GM12878 (cell line): ENCODE measurements around the gene PAGE4. TPM values are rescaled to one million over a fixed set of nuclear protein-coding genes. Genes with fewer than 3 reads are reported as not detected.
A peak's percentile ranks its signal among the peaks of the same experiment; 100 is the strongest.

Source experiments
- ATAC-seq: fragments of 200-7000 bp; cut with Tn5 transposase; 3 replicates; pipeline ENCODE4 v1.9.1; 2020; ENCODE audit warnings: mild to moderate bottlenecking, moderate library complexity
- BruUV-seq: library from RNA; stranded (reverse); fragments of 400-500 nt; replicated peaks from 2 replicates; lab custom pipeline; 2021; lab: Mats Ljungman, UMichigan
- CTCF ChIA-PET: fragments of 300-600 bp; sonication (Branson Sonifier 250); formaldehyde crosslinking; extraction: SDS; loops from one replicate; lab custom pipeline; 2021; ENCODE audit warnings: inconsistent platforms; lab: Yijun Ruan, JAX
- POLR2A ChIA-PET: fragments of 350-600 bp; formaldehyde crosslinking; extraction: SDS; loops from one replicate; lab custom pipeline; 2021; ENCODE audit warnings: inconsistent platforms; lab: Charles Lee
- RAD21 ChIA-PET: fragments of 300-600 bp; sonication (Branson Sonifier 250); formaldehyde crosslinking; loops from one replicate; lab custom pipeline; 2023; ENCODE audit warnings: antibody characterized with exemption; ENCODE audit not compliant: unreplicated experiment; lab: Charles Lee
- SMC1A ChIA-PET: fragments of 300-600 bp; sonication (Branson Sonifier 250); formaldehyde crosslinking; loops from one replicate; lab custom pipeline; 2023; ENCODE audit not compliant: unreplicated experiment, uncharacterized antibody; lab: Charles Lee
- DNase-seq: peaks from one replicate; pipeline ENCODE4 v3.0.0-alpha.2; 2011; ENCODE audit warnings: low read depth, low spot score
- FAIRE-seq: peaks from 3 replicates; lab custom pipeline; 2011; peaks lifted over from hg19 to GRCh38; lab: Jason Lieb, UNC
- H2AFZ ChIP-seq: 2 replicates; pipeline ENCODE4 v1.6.0; 2011; ENCODE audit warnings: low read depth, low read length, control low read depth; ENCODE audit not compliant: control insufficient read depth
- H3K27ac ChIP-seq: 2 replicates; pipeline ENCODE4 v1.5.1; 2011; ENCODE audit warnings: control low read depth; ENCODE audit not compliant: control insufficient read depth, insufficient read depth
- H3K27me3 ChIP-seq, 2 experiments: replicated peaks in 1 of 2; 2 replicates each; pipeline versions ENCODE4 v1.6.0 to v1.6.1; 2011; ENCODE audit warnings: low read length in 1 of 2; ENCODE audit not compliant: control insufficient read depth in 2 of 2, insufficient read depth in 2 of 2
- H3K36me3 ChIP-seq, 2 experiments: 2 replicates each; pipeline ENCODE4 v1.5.1; 2011; ENCODE audit warnings: low read length in 1 of 2; ENCODE audit not compliant: control insufficient read depth in 2 of 2, insufficient read depth in 2 of 2
- H3K4me1 ChIP-seq: 2 replicates; pipeline ENCODE4 v1.6.1; 2011; ENCODE audit warnings: mild to moderate bottlenecking, low read length, moderate library complexity, mixed read lengths; ENCODE audit not compliant: control insufficient read depth, insufficient read depth
- H3K4me2 ChIP-seq: 2 replicates; pipeline ENCODE4 v1.6.0; 2011; ENCODE audit warnings: control low read depth; ENCODE audit not compliant: control insufficient read depth, insufficient read depth
- H3K4me3 ChIP-seq: fragments of 200-600 bp; sonication (generic); 2 replicates; pipeline ENCODE4 v1.5.1; 2016
- H3K79me2 ChIP-seq: 2 replicates; pipeline ENCODE4 v1.6.0; 2011; ENCODE audit warnings: low read length; ENCODE audit not compliant: control insufficient read depth, insufficient read depth
- H3K9ac ChIP-seq: 2 replicates; pipeline ENCODE4 v1.8.0; 2011; ENCODE audit warnings: low read length, control low read depth, mixed read lengths; ENCODE audit not compliant: control insufficient read depth, insufficient read depth
- H3K9me3 ChIP-seq: replicated peaks from 3 replicates; pipeline ENCODE4 v1.5.1; 2011; ENCODE audit warnings: mild to moderate bottlenecking, low read length; ENCODE audit not compliant: control insufficient read depth, insufficient read depth
- H4K20me1 ChIP-seq: 2 replicates; pipeline ENCODE4 v1.6.0; 2011; ENCODE audit not compliant: control insufficient read depth, insufficient read depth
- BHLHE40 ChIP-seq, 2 experiments: fragments of 450-650 bp in 1 of 2; IDR thresholded peaks; 2 replicates each; pipeline ENCODE4 v1.6.1; 2011 to 2017; ENCODE audit warnings: low read depth in 2 of 2, borderline replicate concordance in 1 of 2, improper control_type of control experiment in 1 of 2, low read length in 1 of 2, mild to moderate bottlenecking in 1 of 2
- HCFC1 ChIP-seq: fragments of 150-350 bp; IDR thresholded peaks from 2 replicates; pipeline ENCODE4 v1.6.1; 2014; ENCODE audit warnings: low read length
- NR2C2 ChIP-seq: IDR thresholded peaks from 2 replicates; pipeline ENCODE4 v1.6.1; 2011; ENCODE audit warnings: borderline replicate concordance, low read depth; ENCODE audit not compliant: control insufficient read depth, insufficient read length
- in situ Hi-C: fragments of 300-500 bp; cut with MboI; formaldehyde crosslinking; loops from 9 replicates; pipeline ENCODE4 v1.14.3; 2018; ENCODE audit warnings: mixed read lengths
- intact Hi-C: fragments of 100-400 bp; cut with micrococcal nuclease; formaldehyde crosslinking; loops from one replicate; pipeline ENCODE4 v1.14.2; 2022; ENCODE audit not compliant: unreplicated experiment
- polyA plus RNA-seq, 11 experiments: library from polyadenylated mRNA; depleted of rRNA in 4 of 11; unstranded in 6 of 11; stranded (reverse) in 5 of 11; fragments of >200 nt; fragmentation: Nextera tagmentation in 4 of 11; fragmentation: Illumina TruSeq in 1 of 11; extraction: Ambion mirVana in 4 of 11; extraction: Trizol in 1 of 11; gene quantifications; 1 replicate in 1 of 11; 2 replicates in 10 of 11; pipeline versions ENCODE4 v1.2.1 to v1.2.3, GENCODE V29; 2011 to 2016; ENCODE audit warnings: inconsistent platforms in 2 of 11, missing spikeins in 2 of 11, low read depth in 1 of 11
- total RNA-seq, 4 experiments: library from RNA; depleted of rRNA in 3 of 4; stranded (reverse); fragments of >200 nt in 3 of 4; fragmentation: Illumina TruSeq in 1 of 4; extraction: Trizol in 1 of 4; gene quantifications; 2 replicates each; pipeline versions ENCODE4 v1.2.1 to v1.2.3, GENCODE V29; 2013 to 2021
- TF ChIP-seq, protein P1 (sequence below): fragments of 450-650 bp; formaldehyde crosslinking; IDR thresholded peaks from 2 replicates; pipeline ENCODE4 v1.4.0; 2020; ENCODE audit warnings: mild to moderate bottlenecking, moderate library complexity
- TF ChIP-seq, protein P2 (sequence below): fragments of 450-650 bp; IDR thresholded peaks from 2 replicates; pipeline ENCODE4 v1.6.1; 2017; ENCODE audit warnings: antibody characterized with exemption, mild to moderate bottlenecking, moderate library complexity
- TF ChIP-seq, protein P3 (sequence below): fragments of 450-650 bp; IDR thresholded peaks from 2 replicates; pipeline ENCODE4 v1.6.1; 2016; ENCODE audit warnings: mild to moderate bottlenecking, moderate library complexity, borderline replicate concordance

Gene PAGE4
- total and polyA plus RNA-seq, 10 of the 15 experiments (the other 5 are each of a cell fraction or from before 2014, with no cell fraction given): not detected

DNA sequence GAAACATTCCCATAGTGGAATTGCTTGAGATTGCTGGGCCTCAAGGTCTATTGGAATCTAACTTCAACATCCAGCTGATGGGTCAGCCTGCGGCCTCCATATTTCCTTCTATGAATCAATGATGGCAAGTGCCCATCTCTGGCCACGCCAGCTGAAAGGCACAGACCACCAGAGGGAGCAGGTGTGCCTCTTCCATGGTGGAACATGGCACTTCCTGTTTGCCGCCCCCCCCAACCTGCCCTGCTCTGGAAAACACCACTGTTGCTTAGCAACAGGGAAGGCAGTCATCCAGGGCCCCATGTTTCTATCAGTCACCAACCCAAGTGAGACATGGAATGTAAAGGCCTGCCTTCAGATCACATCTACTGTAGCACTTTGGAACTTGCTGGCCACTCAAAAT lies 11.6 kb downstream of the PAGE4 start (continued):
- TF ChIP-seq, protein P1, sequence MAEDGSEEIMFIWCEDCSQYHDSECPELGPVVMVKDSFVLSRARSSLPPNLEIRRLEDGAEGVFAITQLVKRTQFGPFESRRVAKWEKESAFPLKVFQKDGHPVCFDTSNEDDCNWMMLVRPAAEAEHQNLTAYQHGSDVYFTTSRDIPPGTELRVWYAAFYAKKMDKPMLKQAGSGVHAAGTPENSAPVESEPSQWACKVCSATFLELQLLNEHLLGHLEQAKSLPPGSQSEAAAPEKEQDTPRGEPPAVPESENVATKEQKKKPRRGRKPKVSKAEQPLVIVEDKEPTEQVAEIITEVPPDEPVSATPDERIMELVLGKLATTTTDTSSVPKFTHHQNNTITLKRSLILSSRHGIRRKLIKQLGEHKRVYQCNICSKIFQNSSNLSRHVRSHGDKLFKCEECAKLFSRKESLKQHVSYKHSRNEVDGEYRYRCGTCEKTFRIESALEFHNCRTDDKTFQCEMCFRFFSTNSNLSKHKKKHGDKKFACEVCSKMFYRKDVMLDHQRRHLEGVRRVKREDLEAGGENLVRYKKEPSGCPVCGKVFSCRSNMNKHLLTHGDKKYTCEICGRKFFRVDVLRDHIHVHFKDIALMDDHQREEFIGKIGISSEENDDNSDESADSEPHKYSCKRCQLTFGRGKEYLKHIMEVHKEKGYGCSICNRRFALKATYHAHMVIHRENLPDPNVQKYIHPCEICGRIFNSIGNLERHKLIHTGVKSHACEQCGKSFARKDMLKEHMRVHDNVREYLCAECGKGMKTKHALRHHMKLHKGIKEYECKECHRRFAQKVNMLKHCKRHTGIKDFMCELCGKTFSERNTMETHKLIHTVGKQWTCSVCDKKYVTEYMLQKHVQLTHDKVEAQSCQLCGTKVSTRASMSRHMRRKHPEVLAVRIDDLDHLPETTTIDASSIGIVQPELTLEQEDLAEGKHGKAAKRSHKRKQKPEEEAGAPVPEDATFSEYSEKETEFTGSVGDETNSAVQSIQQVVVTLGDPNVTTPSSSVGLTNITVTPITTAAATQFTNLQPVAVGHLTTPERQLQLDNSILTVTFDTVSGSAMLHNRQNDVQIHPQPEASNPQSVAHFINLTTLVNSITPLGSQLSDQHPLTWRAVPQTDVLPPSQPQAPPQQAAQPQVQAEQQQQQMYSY (CRISPR knock-in tag): no peak
- TF ChIP-seq, protein P2, sequence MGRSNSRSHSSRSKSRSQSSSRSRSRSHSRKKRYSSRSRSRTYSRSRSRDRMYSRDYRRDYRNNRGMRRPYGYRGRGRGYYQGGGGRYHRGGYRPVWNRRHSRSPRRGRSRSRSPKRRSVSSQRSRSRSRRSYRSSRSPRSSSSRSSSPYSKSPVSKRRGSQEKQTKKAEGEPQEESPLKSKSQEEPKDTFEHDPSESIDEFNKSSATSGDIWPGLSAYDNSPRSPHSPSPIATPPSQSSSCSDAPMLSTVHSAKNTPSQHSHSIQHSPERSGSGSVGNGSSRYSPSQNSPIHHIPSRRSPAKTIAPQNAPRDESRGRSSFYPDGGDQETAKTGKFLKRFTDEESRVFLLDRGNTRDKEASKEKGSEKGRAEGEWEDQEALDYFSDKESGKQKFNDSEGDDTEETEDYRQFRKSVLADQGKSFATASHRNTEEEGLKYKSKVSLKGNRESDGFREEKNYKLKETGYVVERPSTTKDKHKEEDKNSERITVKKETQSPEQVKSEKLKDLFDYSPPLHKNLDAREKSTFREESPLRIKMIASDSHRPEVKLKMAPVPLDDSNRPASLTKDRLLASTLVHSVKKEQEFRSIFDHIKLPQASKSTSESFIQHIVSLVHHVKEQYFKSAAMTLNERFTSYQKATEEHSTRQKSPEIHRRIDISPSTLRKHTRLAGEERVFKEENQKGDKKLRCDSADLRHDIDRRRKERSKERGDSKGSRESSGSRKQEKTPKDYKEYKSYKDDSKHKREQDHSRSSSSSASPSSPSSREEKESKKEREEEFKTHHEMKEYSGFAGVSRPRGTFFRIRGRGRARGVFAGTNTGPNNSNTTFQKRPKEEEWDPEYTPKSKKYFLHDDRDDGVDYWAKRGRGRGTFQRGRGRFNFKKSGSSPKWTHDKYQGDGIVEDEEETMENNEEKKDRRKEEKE: no peak
- TF ChIP-seq HCFC1 (no peak), BHLHE40 (IDR thresholded peaks at IDR 0.05; ENCODE audit: borderline replicate concordance in 1 of 2, low read depth in 2 of 2, low read length in 1 of 2) (no peak)

DNA sequence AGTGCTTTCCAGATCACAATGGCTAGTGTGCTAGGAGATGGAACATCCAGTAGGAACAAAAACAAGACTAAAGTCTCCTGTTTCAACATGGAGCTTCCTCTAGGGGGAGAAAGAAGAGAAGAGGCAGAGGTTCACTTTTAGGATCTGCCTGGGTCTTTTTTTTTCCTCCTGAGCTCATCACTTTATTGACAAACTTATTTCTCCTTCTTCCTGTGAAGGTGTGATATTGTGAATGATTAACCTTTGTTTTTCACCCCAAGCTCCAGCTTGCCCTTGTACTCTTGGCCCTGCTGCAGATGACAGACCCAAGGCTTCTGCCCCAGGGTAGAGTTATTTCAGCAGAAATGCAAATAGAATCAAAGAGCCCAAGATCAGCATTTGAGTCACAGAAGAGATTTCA lies 13.5 kb downstream of the PAGE4 start:
- Histone ChIP-seq H3K9me3 (no peaks in the 10 kb centered on the region), H3K27ac (no peak overlapping the region), H3K36me3 (no peaks in the 10 kb centered on the region), H2AFZ (no peak overlapping the region), H3K4me2 (no peak overlapping the region), H4K20me1 (no peaks in the 10 kb centered on the region), H3K27me3 (no peaks in the 10 kb centered on the region), H3K4me3 (no peak overlapping the region)
- CTCF ChIA-PET: interaction anchor here (0.6 to 6.7 kb wide), 5 partner anchors 14 to 546 kb away, joined by 3 to 85 read pairs (median 3); partner anchors contain the start of gene USP27X
- intact Hi-C loops (no loop called here), in situ Hi-C loops (no loop called here)
- no TSS peak for BruUV-seq
- POLR2A ChIA-PET: interaction anchor here (1.0 kb wide), 1 partner anchor 30 kb away, joined by 3 read pairs; no protein-coding TSS in a partner anchor
- FAIRE-seq (no peak), DNase-seq (no peak), ATAC-seq (no peak)
- RAD21 ChIA-PET: interaction anchor here (1.1 kb wide), 1 partner anchor 35 kb away, joined by 4 read pairs; no protein-coding TSS in a partner anchor
- TF ChIP-seq NR2C2: no peak
- TF ChIP-seq, protein P3, sequence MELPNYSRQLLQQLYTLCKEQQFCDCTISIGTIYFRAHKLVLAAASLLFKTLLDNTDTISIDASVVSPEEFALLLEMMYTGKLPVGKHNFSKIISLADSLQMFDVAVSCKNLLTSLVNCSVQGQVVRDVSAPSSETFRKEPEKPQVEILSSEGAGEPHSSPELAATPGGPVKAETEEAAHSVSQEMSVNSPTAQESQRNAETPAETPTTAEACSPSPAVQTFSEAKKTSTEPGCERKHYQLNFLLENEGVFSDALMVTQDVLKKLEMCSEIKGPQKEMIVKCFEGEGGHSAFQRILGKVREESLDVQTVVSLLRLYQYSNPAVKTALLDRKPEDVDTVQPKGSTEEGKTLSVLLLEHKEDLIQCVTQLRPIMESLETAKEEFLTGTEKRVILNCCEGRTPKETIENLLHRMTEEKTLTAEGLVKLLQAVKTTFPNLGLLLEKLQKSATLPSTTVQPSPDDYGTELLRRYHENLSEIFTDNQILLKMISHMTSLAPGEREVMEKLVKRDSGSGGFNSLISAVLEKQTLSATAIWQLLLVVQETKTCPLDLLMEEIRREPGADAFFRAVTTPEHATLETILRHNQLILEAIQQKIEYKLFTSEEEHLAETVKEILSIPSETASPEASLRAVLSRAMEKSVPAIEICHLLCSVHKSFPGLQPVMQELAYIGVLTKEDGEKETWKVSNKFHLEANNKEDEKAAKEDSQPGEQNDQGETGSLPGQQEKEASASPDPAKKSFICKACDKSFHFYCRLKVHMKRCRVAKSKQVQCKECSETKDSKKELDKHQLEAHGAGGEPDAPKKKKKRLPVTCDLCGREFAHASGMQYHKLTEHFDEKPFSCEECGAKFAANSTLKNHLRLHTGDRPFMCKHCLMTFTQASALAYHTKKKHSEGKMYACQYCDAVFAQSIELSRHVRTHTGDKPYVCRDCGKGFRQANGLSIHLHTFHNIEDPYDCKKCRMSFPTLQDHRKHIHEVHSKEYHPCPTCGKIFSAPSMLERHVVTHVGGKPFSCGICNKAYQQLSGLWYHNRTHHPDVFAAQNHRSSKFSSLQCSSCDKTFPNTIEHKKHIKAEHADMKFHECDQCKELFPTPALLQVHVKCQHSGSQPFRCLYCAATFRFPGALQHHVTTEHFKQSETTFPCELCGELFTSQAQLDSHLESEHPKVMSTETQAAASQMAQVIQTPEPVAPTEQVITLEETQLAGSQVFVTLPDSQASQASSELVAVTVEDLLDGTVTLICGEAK: peak; percentile 54; the same call in 1 of the 2 replicates
- TF ChIP-seq, all 136 proteins: peak for 1
- Histone ChIP-seq H3K4me1 (no peaks in the 10 kb centered on the region), H3K79me2 (no peaks in the 10 kb centered on the region), H3K9ac (no peak overlapping the region)
- SMC1A ChIA-PET: interaction anchor here (0.6 to 6.2 kb wide), 6 partner anchors 13 to 76 kb away, joined by 3 to 35 read pairs (median 3); no protein-coding TSS in a partner anchor
